HepG2 (cell line): ENCODE measurements around the gene TFF1.

Experiments
- HDAC2 ChIP-seq: sonication (generic); formaldehyde crosslinking; IDR thresholded peaks from 2 replicates; pipeline ENCODE4 v1.4.0; 2020; ENCODE audit warnings: missing genetic modification reagents
- KAT2B ChIP-seq: fragments of 150-350 bp; IDR thresholded peaks from 2 replicates; pipeline ENCODE4 v1.6.1; 2014; ENCODE audit warnings: low read depth, low read length, borderline replicate concordance
- MTA3 ChIP-seq: sonication (generic); formaldehyde crosslinking; IDR thresholded peaks from 2 replicates; pipeline ENCODE4 v1.4.0; 2020; ENCODE audit warnings: missing genetic modification reagents
- NBN ChIP-seq: fragments of 450-650 bp; conservative IDR thresholded peaks from 2 replicates; pipeline ENCODE4 v1.6.1; 2017
- PAXIP1 ChIP-seq: sonication (generic); formaldehyde crosslinking; conservative IDR thresholded peaks from 2 replicates; pipeline ENCODE4 v1.4.0; 2020; ENCODE audit warnings: mild to moderate bottlenecking, missing genetic modification reagents, moderate library complexity
- POLR2A ChIP-seq, 2 experiments: IDR thresholded peaks; 2 replicates each; pipeline ENCODE4 v1.6.1; 2011; ENCODE audit warnings: low read depth in 2 of 2, low read length in 2 of 2, mild to moderate bottlenecking in 1 of 2, moderate library complexity in 1 of 2; ENCODE audit not compliant: insufficient read depth in 1 of 2
- RBM39 ChIP-seq: fragments of 200-400 bp; formaldehyde crosslinking; IDR thresholded peaks from one replicate; pipeline ENCODE4 v1.6.1; 2018; ENCODE audit warnings: antibody characterized with exemption, mild to moderate bottlenecking, low read depth, low read length; ENCODE audit not compliant: poor library complexity, severe bottlenecking
- ZNF790 ChIP-seq: sonication (generic); formaldehyde crosslinking; IDR thresholded peaks from 2 replicates; pipeline ENCODE4 v1.8.0; 2022; ENCODE audit warnings: missing genetic modification reagents, mild to moderate bottlenecking, borderline replicate concordance
- TF ChIP-seq, protein P1 (sequence below), 2 experiments: IDR thresholded peaks; 2 replicates each; pipeline ENCODE4 v1.6.1; 2011 to 2012; ENCODE audit warnings: low read length in 2 of 2, borderline replicate concordance in 1 of 2, low read depth in 1 of 2, mild to moderate bottlenecking in 1 of 2, moderate library complexity in 1 of 2

DNA sequence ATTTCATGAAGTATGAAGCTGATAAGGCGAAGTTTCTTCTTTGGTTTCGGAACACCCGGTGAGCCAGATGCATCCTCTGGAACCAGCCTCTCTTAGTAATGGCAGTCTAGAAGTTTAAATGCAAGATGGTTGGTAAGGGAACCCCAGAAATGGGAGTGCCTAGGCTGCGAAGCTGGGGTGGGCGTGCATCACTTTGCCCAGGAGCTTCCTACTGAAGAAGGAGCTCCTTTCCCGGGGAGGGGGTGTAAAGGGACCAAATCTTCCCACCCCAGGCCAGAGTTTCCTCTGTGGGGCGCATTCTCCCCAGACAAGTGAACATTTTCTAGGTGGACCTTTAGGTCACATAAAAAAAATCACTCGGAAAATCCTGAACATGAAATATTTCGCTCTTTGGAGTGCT lies 19.9 kb downstream of the TFF1 start:
- TF ChIP-seq MTA3 (CRISPR knock-in tag), result no peak
- no peak for TF ChIP-seq KAT2B
- TF ChIP-seq, protein P1, sequence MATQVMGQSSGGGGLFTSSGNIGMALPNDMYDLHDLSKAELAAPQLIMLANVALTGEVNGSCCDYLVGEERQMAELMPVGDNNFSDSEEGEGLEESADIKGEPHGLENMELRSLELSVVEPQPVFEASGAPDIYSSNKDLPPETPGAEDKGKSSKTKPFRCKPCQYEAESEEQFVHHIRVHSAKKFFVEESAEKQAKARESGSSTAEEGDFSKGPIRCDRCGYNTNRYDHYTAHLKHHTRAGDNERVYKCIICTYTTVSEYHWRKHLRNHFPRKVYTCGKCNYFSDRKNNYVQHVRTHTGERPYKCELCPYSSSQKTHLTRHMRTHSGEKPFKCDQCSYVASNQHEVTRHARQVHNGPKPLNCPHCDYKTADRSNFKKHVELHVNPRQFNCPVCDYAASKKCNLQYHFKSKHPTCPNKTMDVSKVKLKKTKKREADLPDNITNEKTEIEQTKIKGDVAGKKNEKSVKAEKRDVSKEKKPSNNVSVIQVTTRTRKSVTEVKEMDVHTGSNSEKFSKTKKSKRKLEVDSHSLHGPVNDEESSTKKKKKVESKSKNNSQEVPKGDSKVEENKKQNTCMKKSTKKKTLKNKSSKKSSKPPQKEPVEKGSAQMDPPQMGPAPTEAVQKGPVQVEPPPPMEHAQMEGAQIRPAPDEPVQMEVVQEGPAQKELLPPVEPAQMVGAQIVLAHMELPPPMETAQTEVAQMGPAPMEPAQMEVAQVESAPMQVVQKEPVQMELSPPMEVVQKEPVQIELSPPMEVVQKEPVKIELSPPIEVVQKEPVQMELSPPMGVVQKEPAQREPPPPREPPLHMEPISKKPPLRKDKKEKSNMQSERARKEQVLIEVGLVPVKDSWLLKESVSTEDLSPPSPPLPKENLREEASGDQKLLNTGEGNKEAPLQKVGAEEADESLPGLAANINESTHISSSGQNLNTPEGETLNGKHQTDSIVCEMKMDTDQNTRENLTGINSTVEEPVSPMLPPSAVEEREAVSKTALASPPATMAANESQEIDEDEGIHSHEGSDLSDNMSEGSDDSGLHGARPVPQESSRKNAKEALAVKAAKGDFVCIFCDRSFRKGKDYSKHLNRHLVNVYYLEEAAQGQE (IDR thresholded peaks at IDR 0.05; ENCODE audit: borderline replicate concordance in 1 of 2, low read depth in 1 of 2, low read length in 2 of 2), result no peak
- TF ChIP-seq ZNF790, result no peak
- no peak for TF ChIP-seq HDAC2
- no peak for TF ChIP-seq RBM39
- no peak for TF ChIP-seq POLR2A (IDR thresholded peaks at IDR 0.05; ENCODE audit: insufficient read depth in 1 of 2, low read depth in 2 of 2, low read length in 2 of 2)
- TF ChIP-seq PAXIP1 (CRISPR knock-in tag), result no peak
- no peak for TF ChIP-seq NBN
